Measurements from ENCODE around the gene B4GALT6. TPM values are rescaled to one million over a fixed set of nuclear protein-coding genes. Genes with fewer than 3 reads are reported as not detected.

The B4GALT6 gene
- total RNA-seq, 5 donors from 2014 or later (not counting 1 experiment from before 2014, with no cell fraction given): 0.25 to 1.5 (median 1.2) TPM

GRCh38 chr18:31652877-31653276, 31.5 kb downstream of the B4GALT6 start:
- Mint-ChIP-seq H3K27ac (peak overlapping the region in 1 of 2 donors; percentile 5), H3K27me3 (peaks cover 18 to 32% of the 10 kb centered on the region in 2 donors), H3K4me1 (peaks cover 0 to 8% (median 5%) of the 10 kb centered on the region in 3 donors), H3K9me3 (no peaks in the 10 kb centered on the region), H3K36me3 (no peaks in the 10 kb centered on the region), H3K4me3 (no peak overlapping the region)
- Histone ChIP-seq H3K4me3 (ENCODE audit: control insufficient read depth in 1 of 2, extremely low read depth in 1 of 2, low read length in 1 of 2) (no peak overlapping the region), H3K27me3 (replicated peaks in 1 of 2; ENCODE audit: control insufficient read depth in 2 of 2, extremely low read depth in 1 of 2, insufficient read depth in 2 of 2, low read length in 1 of 2) (peaks cover 0 to 25% of the 10 kb centered on the region in 2 experiments), H3K27ac (ENCODE audit: low read length) (no peak overlapping the region), H3K4me1 (ENCODE audit: control insufficient read depth in 1 of 2, extremely low read depth in 1 of 2, insufficient read depth in 2 of 2, low read length in 2 of 2) (no peaks in the 10 kb centered on the region), H3K36me3 (ENCODE audit: control insufficient read depth in 2 of 2, extremely low read depth in 1 of 2, insufficient read depth in 1 of 2, low read length in 1 of 2) (no peaks in the 10 kb centered on the region), H3K9me3 (no peaks in the 10 kb centered on the region)
- ChIA-PET CTCF (interaction anchor here (0.7 kb wide), 2 partner anchors 84 to 805 kb away, joined by 3 read pairs; no protein-coding TSS in a partner anchor), POLR2A (interaction anchor here in 1 of 2 donors (0.7 kb wide), 1 partner anchor 13 kb away, joined by 4 read pairs; no protein-coding TSS in a partner anchor)
- WGBS (ENCODE audit: insufficient coverage): 94% methylated on average over 2 of the region's 3 CpGs
- ATAC-seq (replicated peaks in 1 of 4) (no peak), DNase-seq (no peak)

GRCh38 chr18:31652357-31652756, 32.0 kb downstream of the B4GALT6 start:
- H3K27ac ChIP-seq (ENCODE audit: low read length): no peak overlapping the region
- peaks cover 0 to 25% of the 10 kb centered on the region in 2 experiments for H3K27me3 ChIP-seq (replicated peaks in 1 of 2; ENCODE audit: control insufficient read depth in 2 of 2, extremely low read depth in 1 of 2, insufficient read depth in 2 of 2, low read length in 1 of 2)
- CTCF ChIA-PET: no interaction called here
- H3K36me3 ChIP-seq (ENCODE audit: control insufficient read depth in 2 of 2, extremely low read depth in 1 of 2, insufficient read depth in 1 of 2, low read length in 1 of 2): no peaks in the 10 kb centered on the region
- ATAC-seq (replicated peaks in 1 of 4) (no peak), DNase-seq (no peak)
- POLR2A ChIA-PET: interaction anchor here in 1 of 2 donors (0.7 kb wide), 1 partner anchor 14 kb away, joined by 4 read pairs; no protein-coding TSS in a partner anchor
- no peaks in the 10 kb centered on the region for H3K9me3 Mint-ChIP-seq
- H3K9me3 ChIP-seq: no peaks in the 10 kb centered on the region
- peaks cover 20 to 35% of the 10 kb centered on the region in 2 donors for H3K27me3 Mint-ChIP-seq
- no peaks in the 10 kb centered on the region for H3K36me3 Mint-ChIP-seq
- no peak overlapping the region for H3K4me3 Mint-ChIP-seq
- 27% methylated on average over 9 of the region's 9 CpGs for WGBS (ENCODE audit: insufficient coverage)
- no peak overlapping the region for H3K27ac Mint-ChIP-seq
- no peak overlapping the region for H3K4me3 ChIP-seq (ENCODE audit: control insufficient read depth in 1 of 2, extremely low read depth in 1 of 2, low read length in 1 of 2)
- H3K4me1 ChIP-seq (ENCODE audit: control insufficient read depth in 1 of 2, extremely low read depth in 1 of 2, insufficient read depth in 2 of 2, low read length in 2 of 2): no peaks in the 10 kb centered on the region
- H3K4me1 Mint-ChIP-seq: peaks cover 0 to 8% (median 3%) of the 10 kb centered on the region in 3 donors

- DNase-seq (no peak), ATAC-seq (replicated peaks in 1 of 4) (no peak)
- Mint-ChIP-seq H3K36me3 (no peaks in the 10 kb centered on the region), H3K27me3 (peaks cover 21 to 37% of the 10 kb centered on the region in 2 donors), H3K9me3 (no peaks in the 10 kb centered on the region), H3K4me1 (peaks cover 3 to 13% (median 5%) of the 10 kb centered on the region in 3 donors), H3K4me3 (no peak overlapping the region), H3K27ac (no peak overlapping the region)
- Histone ChIP-seq H3K36me3 (ENCODE audit: control insufficient read depth in 2 of 2, extremely low read depth in 1 of 2, insufficient read depth in 1 of 2, low read length in 1 of 2) (no peaks in the 10 kb centered on the region), H3K27ac (ENCODE audit: low read length) (no peak overlapping the region), H3K4me1 (ENCODE audit: control insufficient read depth in 1 of 2, extremely low read depth in 1 of 2, insufficient read depth in 2 of 2, low read length in 2 of 2) (no peaks in the 10 kb centered on the region), H3K4me3 (ENCODE audit: control insufficient read depth in 1 of 2, extremely low read depth in 1 of 2, low read length in 1 of 2) (no peak overlapping the region), H3K9me3 (no peaks in the 10 kb centered on the region), H3K27me3 (replicated peaks in 1 of 2; ENCODE audit: control insufficient read depth in 2 of 2, extremely low read depth in 1 of 2, insufficient read depth in 2 of 2, low read length in 1 of 2) (peaks cover 0 to 25% of the 10 kb centered on the region in 2 experiments)
- POLR2A ChIA-PET: no interaction called here
- CTCF ChIA-PET: no interaction called here
- WGBS (ENCODE audit: insufficient coverage): 71% methylated on average over 4 of the region's 4 CpGs
Observed at GRCh38 chr18:31651369-31651768, 33.0 kb downstream of the B4GALT6 start.

GRCh38 chr18:31649978-31650719, 34.2 kb downstream of the B4GALT6 start:
- no peak overlapping the region for H3K4me3 Mint-ChIP-seq
- Histone ChIP-seq H3K4me1 (ENCODE audit: control insufficient read depth in 1 of 2, extremely low read depth in 1 of 2, insufficient read depth in 2 of 2, low read length in 2 of 2) (peaks cover 0 to 2% of the 10 kb centered on the region in 2 experiments), H3K36me3 (ENCODE audit: control insufficient read depth in 2 of 2, extremely low read depth in 1 of 2, insufficient read depth in 1 of 2, low read length in 1 of 2) (no peaks in the 10 kb centered on the region), H3K9me3 (no peaks in the 10 kb centered on the region), H3K27ac (ENCODE audit: low read length) (no peak overlapping the region), H3K4me3 (ENCODE audit: control insufficient read depth in 1 of 2, extremely low read depth in 1 of 2, low read length in 1 of 2) (no peak overlapping the region), H3K27me3 (replicated peaks in 1 of 2; ENCODE audit: control insufficient read depth in 2 of 2, extremely low read depth in 1 of 2, insufficient read depth in 2 of 2, low read length in 1 of 2) (peaks cover 0 to 19% of the 10 kb centered on the region in 2 experiments)
- peaks cover 21 to 34% of the 10 kb centered on the region in 2 donors for H3K27me3 Mint-ChIP-seq
- ChIA-PET POLR2A (interaction anchor here in 1 of 2 donors (0.8 kb wide), 1 partner anchor 8 kb away, joined by 3 read pairs; no protein-coding TSS in a partner anchor), CTCF (interaction anchor here in 1 of 2 donors (0.7 kb wide), 1 partner anchor 33 kb away, joined by 3 read pairs; no protein-coding TSS in a partner anchor)
- H3K36me3 Mint-ChIP-seq: no peaks in the 10 kb centered on the region
- no peak overlapping the region for H3K27ac Mint-ChIP-seq
- 57% methylated on average over 1 of the region's 4 CpGs for WGBS (ENCODE audit: insufficient coverage)
- H3K9me3 Mint-ChIP-seq: no peaks in the 10 kb centered on the region
- ATAC-seq (replicated peaks in 1 of 4) (no peak), DNase-seq (no peak)
- H3K4me1 Mint-ChIP-seq: peaks cover 3 to 18% (median 8%) of the 10 kb centered on the region in 3 donors

- no peaks in the 10 kb centered on the region for H3K36me3 Mint-ChIP-seq
- H3K27ac Mint-ChIP-seq: no peak overlapping the region
- H3K4me3 Mint-ChIP-seq: no peak overlapping the region
- Histone ChIP-seq H3K4me3 (ENCODE audit: control insufficient read depth in 1 of 2, extremely low read depth in 1 of 2, low read length in 1 of 2) (no peak overlapping the region), H3K27ac (ENCODE audit: low read length) (no peak overlapping the region), H3K4me1 (ENCODE audit: control insufficient read depth in 1 of 2, extremely low read depth in 1 of 2, insufficient read depth in 2 of 2, low read length in 2 of 2) (peaks cover 0 to 2% of the 10 kb centered on the region in 2 experiments), H3K36me3 (ENCODE audit: control insufficient read depth in 2 of 2, extremely low read depth in 1 of 2, insufficient read depth in 1 of 2, low read length in 1 of 2) (no peaks in the 10 kb centered on the region), H3K9me3 (no peaks in the 10 kb centered on the region), H3K27me3 (replicated peaks in 1 of 2; ENCODE audit: control insufficient read depth in 2 of 2, extremely low read depth in 1 of 2, insufficient read depth in 2 of 2, low read length in 1 of 2) (peaks cover 0 to 16% of the 10 kb centered on the region in 2 experiments)
- H3K4me1 Mint-ChIP-seq: peaks cover 3 to 18% (median 8%) of the 10 kb centered on the region in 3 donors
- H3K9me3 Mint-ChIP-seq: no peaks in the 10 kb centered on the region
- POLR2A ChIA-PET: interaction anchor here (0.5 to 0.8 kb wide), 2 partner anchors 9 to 420 kb away, joined by 3 to 6 read pairs; no protein-coding TSS in a partner anchor
- WGBS (ENCODE audit: insufficient coverage): no CpG with 5 or more reads among the region's 2 CpGs
- H3K27me3 Mint-ChIP-seq: peaks cover 21 to 30% of the 10 kb centered on the region in 2 donors
- ATAC-seq (replicated peaks in 1 of 4): no peak
- CTCF ChIA-PET: no interaction called here
- DNase-seq: no peak
Observed at GRCh38 chr18:31649449-31649848, 34.9 kb downstream of the B4GALT6 start.

GRCh38 chr18:31648966-31649429, 35.4 kb downstream of the B4GALT6 start:
- no peak overlapping the region for H3K4me3 Mint-ChIP-seq
- ATAC-seq (replicated peaks in 1 of 4): no peak
- no peaks in the 10 kb centered on the region for H3K9me3 Mint-ChIP-seq
- H3K36me3 Mint-ChIP-seq: no peaks in the 10 kb centered on the region
- CTCF ChIA-PET: no interaction called here
- 71% methylated on average over 1 of the region's 2 CpGs for WGBS (ENCODE audit: insufficient coverage)
- POLR2A ChIA-PET: interaction anchor here in 1 of 2 donors (0.5 kb wide), 1 partner anchor 420 kb away, joined by 6 read pairs; no protein-coding TSS in a partner anchor
- Histone ChIP-seq H3K4me1 (ENCODE audit: control insufficient read depth in 1 of 2, extremely low read depth in 1 of 2, insufficient read depth in 2 of 2, low read length in 2 of 2) (peaks cover 0 to 2% of the 10 kb centered on the region in 2 experiments), H3K27me3 (replicated peaks in 1 of 2; ENCODE audit: control insufficient read depth in 2 of 2, extremely low read depth in 1 of 2, insufficient read depth in 2 of 2, low read length in 1 of 2) (peaks cover 0 to 16% of the 10 kb centered on the region in 2 experiments), H3K27ac (ENCODE audit: low read length) (no peak overlapping the region), H3K9me3 (no peaks in the 10 kb centered on the region), H3K36me3 (ENCODE audit: control insufficient read depth in 2 of 2, extremely low read depth in 1 of 2, insufficient read depth in 1 of 2, low read length in 1 of 2) (no peaks in the 10 kb centered on the region), H3K4me3 (ENCODE audit: control insufficient read depth in 1 of 2, extremely low read depth in 1 of 2, low read length in 1 of 2) (no peak overlapping the region)
- no peak for DNase-seq
- no peak overlapping the region for H3K27ac Mint-ChIP-seq
- H3K4me1 Mint-ChIP-seq: peaks cover 3 to 18% (median 8%) of the 10 kb centered on the region in 3 donors
- H3K27me3 Mint-ChIP-seq: peaks cover 21 to 30% of the 10 kb centered on the region in 2 donors

Data from T-cell (primary cell).